H1 (cell line): ENCODE data around the gene MMP17. TPM values are rescaled to one million over a fixed set of nuclear protein-coding genes. Genes with fewer than 3 reads are reported as not detected.
A peak's percentile ranks its signal among the peaks of the same experiment; 100 is the strongest.

Experiments
- CTCF ChIA-PET: fragments of 300-600 bp; sonication (Branson Sonifier 250); formaldehyde crosslinking; loops from one replicate; lab custom pipeline; 2021; ENCODE audit not compliant: partially characterized antibody; lab: Charles Lee
- POLR2A ChIA-PET: fragments of 300-600 bp; sonication (Branson Sonifier 250); formaldehyde crosslinking; loops from one replicate; lab custom pipeline; 2021; ENCODE audit warnings: inconsistent platforms; ENCODE audit not compliant: partially characterized antibody; lab: Charles Lee
- DNase-seq, 2 experiments: peaks; one replicate each; pipeline versions ENCODE4 v3.0.0 to v3.0.0-alpha.2; 2010 to 2022; ENCODE audit warnings: low spot score in 2 of 2, low read depth in 1 of 2, mixed read lengths in 1 of 2
- FAIRE-seq: peaks from 2 replicates; lab custom pipeline; 2011; peaks lifted over from hg19 to GRCh38; lab: Jason Lieb, UNC
- H2AFZ ChIP-seq: 2 replicates; pipeline ENCODE4 v1.8.1; 2012; ENCODE audit warnings: low read length, inconsistent platforms
- H2AK5ac ChIP-seq: 2 replicates; pipeline ENCODE4 v1.6.1; 2013; ENCODE audit warnings: low read depth, low read length
- H2BK120ac ChIP-seq: replicated peaks from 2 replicates; pipeline ENCODE3; 2013; ENCODE audit warnings: low read depth, low read length, inconsistent platforms
- H2BK12ac ChIP-seq: 2 replicates; pipeline ENCODE4 v1.6.1; 2013; ENCODE audit warnings: low read depth, low read length
- H2BK15ac ChIP-seq: 2 replicates; pipeline ENCODE4 v1.6.1; 2013; ENCODE audit warnings: low read length
- H2BK20ac ChIP-seq: 2 replicates; pipeline ENCODE4 v1.6.1; 2013; ENCODE audit warnings: low read length
- H2BK5ac ChIP-seq: 2 replicates; pipeline ENCODE4 v1.6.1; 2013; ENCODE audit warnings: low read depth, low read length
- H3K14ac ChIP-seq: 2 replicates; pipeline ENCODE4 v1.6.1; 2013; ENCODE audit warnings: inconsistent platforms; ENCODE audit not compliant: insufficient read length
- H3K18ac ChIP-seq: 2 replicates; pipeline ENCODE4 v1.6.1; 2013; ENCODE audit warnings: low read length; ENCODE audit errors: extremely low read depth
- H3K23ac ChIP-seq: 2 replicates; pipeline ENCODE4 v1.6.1; 2013; ENCODE audit warnings: inconsistent platforms; ENCODE audit not compliant: insufficient read length
- H3K23me2 ChIP-seq: 2 replicates; pipeline ENCODE4 v1.6.1; 2013; ENCODE audit warnings: low read depth, low read length
- H3K27ac ChIP-seq: 2 replicates; pipeline ENCODE4 v1.6.1; 2011; ENCODE audit warnings: low read depth, low read length, inconsistent platforms
- H3K27me3 ChIP-seq, 4 experiments: replicated peaks in 1 of 4; 1 replicate in 1 of 4; 2 replicates in 3 of 4; pipeline versions ENCODE4 v1.6.1 to v1.8.1; 2011 to 2013; ENCODE audit warnings: low read length in 3 of 4, mild to moderate bottlenecking in 3 of 4, inconsistent platforms in 2 of 4, mixed read lengths in 2 of 4, moderate library complexity in 1 of 4; ENCODE audit not compliant: control insufficient read depth in 3 of 4, insufficient read depth in 3 of 4; ENCODE audit errors: extremely low read depth in 1 of 4
- H3K36me3 ChIP-seq, 4 experiments: 2 replicates each; pipeline versions ENCODE4 v1.6.1 to v1.8.1; 2011 to 2013; ENCODE audit warnings: mild to moderate bottlenecking in 4 of 4, low read length in 3 of 4, moderate library complexity in 2 of 4, control low read depth in 1 of 4, inconsistent platforms in 1 of 4; ENCODE audit not compliant: insufficient read depth in 4 of 4, control insufficient read depth in 2 of 4
- H3K4ac ChIP-seq: replicated peaks from 2 replicates; pipeline ENCODE3; 2013; ENCODE audit warnings: low read length, low read depth, mixed read lengths, inconsistent platforms; ENCODE audit not compliant: insufficient read length
- H3K4me1 ChIP-seq, 4 experiments: replicated peaks in 1 of 4; 1 replicate in 1 of 4; 2 replicates in 3 of 4; pipeline versions ENCODE4 v1.6.1 to v1.8.1; 2011 to 2013; ENCODE audit warnings: low read length in 3 of 4, inconsistent platforms in 2 of 4, mixed read lengths in 1 of 4; ENCODE audit not compliant: insufficient read depth in 4 of 4, control insufficient read depth in 3 of 4
- H3K4me2 ChIP-seq, 2 experiments: 2 replicates each; pipeline versions ENCODE4 v1.6.1 to v1.8.1; 2011 to 2013; ENCODE audit warnings: low read depth in 2 of 2, low read length in 2 of 2, control low read depth in 1 of 2, inconsistent platforms in 1 of 2, mild to moderate bottlenecking in 1 of 2; ENCODE audit not compliant: insufficient read depth in 1 of 2
- H3K4me3 ChIP-seq, 4 experiments: fragments of 200-600, 300-600 bp in 1 of 4; sonication (generic), shearing (Covaris generic), sonication (Bioruptor Twin) in 1 of 4; 2 replicates each; pipeline versions ENCODE4 v1.5.1 to v1.8.1; 2011 to 2016; ENCODE audit warnings: low read length in 4 of 4, low read depth in 3 of 4, control low read depth in 2 of 4, inconsistent platforms in 2 of 4, mild to moderate bottlenecking in 2 of 4, mixed read lengths in 1 of 4, moderate library complexity in 1 of 4; ENCODE audit not compliant: insufficient read depth in 2 of 4; ENCODE audit errors: extremely low read depth in 1 of 4
- H3K56ac ChIP-seq: replicated peaks from 2 replicates; pipeline ENCODE3; 2013; ENCODE audit warnings: low read depth, mild to moderate bottlenecking, mixed read lengths, low read length, inconsistent platforms; ENCODE audit not compliant: insufficient read length
- H3K79me1 ChIP-seq: 2 replicates; pipeline ENCODE4 v1.6.1; 2013; ENCODE audit warnings: low read depth, low read length, control low read depth
- H3K79me2 ChIP-seq, 2 experiments: 2 replicates each; pipeline versions ENCODE4 v1.6.1 to v1.8.1; 2012 to 2013; ENCODE audit warnings: low read length in 2 of 2, mild to moderate bottlenecking in 2 of 2, inconsistent platforms in 1 of 2; ENCODE audit not compliant: insufficient read depth in 2 of 2, control insufficient read depth in 1 of 2
- H3K9ac ChIP-seq, 4 experiments: replicated peaks in 1 of 4; 1 replicate in 1 of 4; 2 replicates in 3 of 4; pipeline versions ENCODE4 v1.6.1 to v1.8.1; 2011 to 2013; ENCODE audit warnings: low read depth in 3 of 4, low read length in 3 of 4, control low read depth in 2 of 4, mild to moderate bottlenecking in 2 of 4, moderate library complexity in 2 of 4, inconsistent platforms in 1 of 4; ENCODE audit errors: extremely low read depth in 1 of 4
- H3K9me3 ChIP-seq, 2 experiments: 2 replicates each; pipeline versions ENCODE4 v1.6.1 to v1.8.1; 2012 to 2013; ENCODE audit warnings: mild to moderate bottlenecking in 2 of 2, moderate library complexity in 2 of 2, control low read depth in 1 of 2, inconsistent platforms in 1 of 2, low read depth in 1 of 2, low read length in 1 of 2, mixed read lengths in 1 of 2; ENCODE audit not compliant: insufficient read depth in 2 of 2
- H4K20me1 ChIP-seq, 2 experiments: replicated peaks in 1 of 2; 2 replicates each; pipeline versions ENCODE3 to v1.8.1; 2011 to 2013; ENCODE audit warnings: inconsistent platforms in 2 of 2, low read length in 2 of 2, mild to moderate bottlenecking in 1 of 2; ENCODE audit not compliant: insufficient read depth in 2 of 2, control insufficient read depth in 1 of 2
- H4K5ac ChIP-seq: 2 replicates; pipeline ENCODE4 v1.6.1; 2013; ENCODE audit warnings: low read length, low read depth, mixed read lengths, inconsistent platforms; ENCODE audit not compliant: insufficient read length
- H4K8ac ChIP-seq: 2 replicates; pipeline ENCODE4 v1.8.0; 2013; ENCODE audit warnings: mild to moderate bottlenecking, moderate library complexity, low read length, inconsistent platforms; ENCODE audit not compliant: insufficient read depth; ENCODE audit errors: extremely low read depth
- H4K91ac ChIP-seq: replicated peaks from 2 replicates; pipeline ENCODE3; 2013; ENCODE audit warnings: low read length, mixed read lengths, inconsistent platforms; ENCODE audit not compliant: insufficient read length
- CBX8 ChIP-seq: fragments of 300-800, 300-1000 bp; sonication (generic); IDR thresholded peaks from 2 replicates; pipeline ENCODE4 v1.7.1; 2016; ENCODE audit warnings: low read depth, low read length, borderline replicate concordance
- CEBPB ChIP-seq: IDR thresholded peaks from 2 replicates; pipeline ENCODE4 v1.6.1; 2012; ENCODE audit warnings: low read depth, low read length
- CREB1 ChIP-seq: IDR thresholded peaks from 2 replicates; pipeline ENCODE4 v1.6.1; 2012; ENCODE audit warnings: inconsistent platforms
- HDAC2 ChIP-seq, 2 experiments: fragments of 300-600 bp in 1 of 2; sonication (generic) in 1 of 2; IDR thresholded peaks; 2 replicates each; pipeline ENCODE4 v1.6.1; 2011 to 2012; ENCODE audit warnings: low read depth in 2 of 2, low read length in 2 of 2, mild to moderate bottlenecking in 2 of 2, moderate library complexity in 2 of 2, borderline replicate concordance in 1 of 2, inconsistent platforms in 1 of 2
- WGBS, 2 experiments: shearing (Covaris generic) in 1 of 2; methylation state at CpG; one replicate each; pipeline versions ENCODE4 v1.1.6 to v1.1.7; 2013 to 2015; ENCODE audit warnings: low lambda C conversion rate in 2 of 2, mixed read lengths in 2 of 2, inconsistent platforms in 1 of 2, low coverage in 1 of 2, missing lambda C conversion rate in 1 of 2; ENCODE audit not compliant: insufficient replicate concordance in 2 of 2, insufficient coverage in 1 of 2, insufficient read length in 1 of 2; ENCODE audit errors: extremely low coverage in 1 of 2, missing lambda C conversion rate in 1 of 2; 5-methylcytosine and 5-hydroxymethylcytosine counted together
- polyA plus RNA-seq, 7 experiments: library from polyadenylated mRNA; depleted of rRNA in 3 of 7; stranded (reverse) in 5 of 7; unstranded in 2 of 7; fragments of >200 nt in 5 of 7; fragments of 200-250 nt in 2 of 7; gene quantifications; 1 replicate in 5 of 7; 2 replicates in 1 of 7; 4 replicates in 1 of 7; pipeline versions ENCODE4 v1.2.1 to v1.2.3, GENCODE V29; 2011 to 2013; ENCODE audit warnings: missing spikeins in 2 of 7, mixed read lengths in 2 of 7
- total RNA-seq: library from RNA; stranded (reverse); fragmentation: NEBNext Ultra II Directional; extraction: Animal tissue kit (Norgen Biotek cat#: 25700); gene quantifications from 2 replicates; pipeline ENCODE4 v1.2.1, GENCODE V29; 2021
- TF ChIP-seq, protein P1 (sequence below): IDR thresholded peaks from 2 replicates; pipeline ENCODE4 v1.6.1; 2011; ENCODE audit warnings: low read depth, mild to moderate bottlenecking, low read length; ENCODE audit not compliant: insufficient read depth
- TF ChIP-seq, protein P2 (sequence below), 3 experiments: IDR thresholded peaks; 1 replicate in 2 of 3; 2 replicates in 1 of 3; pipeline versions ENCODE4 v1.5.1 to v1.6.1; 2011; ENCODE audit warnings: low read length in 3 of 3, mild to moderate bottlenecking in 3 of 3, inconsistent platforms in 2 of 3, low read depth in 1 of 3, moderate library complexity in 1 of 3; ENCODE audit not compliant: insufficient read depth in 1 of 3; ENCODE audit errors: control extremely low read depth in 1 of 3

The MMP17 gene
- total and polyA plus RNA-seq, 2 of the 8 experiments (the other 6 are each of a cell fraction or from before 2014, with no cell fraction given) = 41.3 to 53.8 TPM

DNA sequence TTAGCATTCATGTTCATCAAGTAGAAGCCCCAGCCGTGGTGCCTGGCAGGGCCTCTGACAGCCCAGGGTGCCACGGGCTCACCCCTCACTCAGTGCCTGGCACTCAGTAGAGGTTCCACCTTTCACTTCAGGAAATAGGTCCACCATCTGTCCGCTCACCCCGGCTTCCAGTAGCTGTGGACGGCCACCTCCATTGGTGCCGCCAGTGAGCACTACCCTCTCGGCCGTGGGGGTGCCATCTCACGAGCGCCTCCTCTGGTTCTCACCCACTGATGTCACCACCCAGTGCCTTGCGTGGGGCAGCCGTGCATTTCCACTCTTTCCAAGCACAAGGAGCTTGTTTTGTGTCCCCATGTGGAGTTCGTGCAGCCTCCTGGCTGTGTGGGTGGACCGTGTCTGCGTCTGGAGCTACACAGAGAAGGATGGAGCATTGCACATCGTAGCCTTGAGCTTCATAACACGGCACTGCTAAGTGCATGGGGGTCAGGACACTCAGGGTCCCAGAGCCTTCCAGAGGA, 41.0 kb upstream of the MMP17 start:
- Histone ChIP-seq H3K14ac (no peak overlapping the region), H3K9ac (no peak overlapping the region), H3K79me2 (no peaks in the 10 kb centered on the region), H2AK5ac (no peak overlapping the region), H3K4me1 (peaks cover 8 to 20% (median 12%) of the 10 kb centered on the region in 4 experiments), H3K4me3 (no peak overlapping the region), H3K79me1 (no peaks in the 10 kb centered on the region), H2BK12ac (no peak overlapping the region), H4K8ac (no peak overlapping the region), H3K56ac (no peak overlapping the region), H3K4ac (no peak overlapping the region), H2BK120ac (no peak overlapping the region), H3K27me3 (no peaks in the 10 kb centered on the region), H3K18ac (no peak overlapping the region), H3K27ac (no peak overlapping the region), H4K91ac (no peak overlapping the region), H2BK20ac (no peak overlapping the region), H2AFZ (no peak overlapping the region), H2BK5ac (peak overlapping the region; percentile 69; the same call in 1 of the 2 replicates), H3K23ac (no peak overlapping the region), H3K36me3 (peaks cover 2 to 25% (median 16%) of the 10 kb centered on the region in 4 experiments; a peak in 7 of 8 replicates), H3K23me2 (no peaks in the 10 kb centered on the region), H4K20me1 (peaks cover 0 to 3% of the 10 kb centered on the region in 2 experiments), H3K4me2 (no peak overlapping the region), H2BK15ac (no peak overlapping the region), H4K5ac (no peak overlapping the region), H3K9me3 (no peaks in the 10 kb centered on the region)
- no peak for TF ChIP-seq HDAC2 (IDR thresholded peaks at IDR 0.05; ENCODE audit: borderline replicate concordance in 1 of 2, low read depth in 2 of 2, low read length in 2 of 2)
- no peak for TF ChIP-seq CBX8
- TF ChIP-seq, protein P1, sequence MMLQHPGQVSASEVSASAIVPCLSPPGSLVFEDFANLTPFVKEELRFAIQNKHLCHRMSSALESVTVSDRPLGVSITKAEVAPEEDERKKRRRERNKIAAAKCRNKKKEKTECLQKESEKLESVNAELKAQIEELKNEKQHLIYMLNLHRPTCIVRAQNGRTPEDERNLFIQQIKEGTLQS = no peak
- TF ChIP-seq CREB1 = no peak
- TF ChIP-seq, protein P2, sequence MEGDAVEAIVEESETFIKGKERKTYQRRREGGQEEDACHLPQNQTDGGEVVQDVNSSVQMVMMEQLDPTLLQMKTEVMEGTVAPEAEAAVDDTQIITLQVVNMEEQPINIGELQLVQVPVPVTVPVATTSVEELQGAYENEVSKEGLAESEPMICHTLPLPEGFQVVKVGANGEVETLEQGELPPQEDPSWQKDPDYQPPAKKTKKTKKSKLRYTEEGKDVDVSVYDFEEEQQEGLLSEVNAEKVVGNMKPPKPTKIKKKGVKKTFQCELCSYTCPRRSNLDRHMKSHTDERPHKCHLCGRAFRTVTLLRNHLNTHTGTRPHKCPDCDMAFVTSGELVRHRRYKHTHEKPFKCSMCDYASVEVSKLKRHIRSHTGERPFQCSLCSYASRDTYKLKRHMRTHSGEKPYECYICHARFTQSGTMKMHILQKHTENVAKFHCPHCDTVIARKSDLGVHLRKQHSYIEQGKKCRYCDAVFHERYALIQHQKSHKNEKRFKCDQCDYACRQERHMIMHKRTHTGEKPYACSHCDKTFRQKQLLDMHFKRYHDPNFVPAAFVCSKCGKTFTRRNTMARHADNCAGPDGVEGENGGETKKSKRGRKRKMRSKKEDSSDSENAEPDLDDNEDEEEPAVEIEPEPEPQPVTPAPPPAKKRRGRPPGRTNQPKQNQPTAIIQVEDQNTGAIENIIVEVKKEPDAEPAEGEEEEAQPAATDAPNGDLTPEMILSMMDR (IDR thresholded peaks at IDR 0.05; ENCODE audit: control extremely low read depth in 1 of 3, insufficient read depth in 1 of 3, low read depth in 1 of 3, low read length in 3 of 3) = peak in 1 of 3 experiments; percentile 28; a peak in 1 of 4 replicates
- no peak for TF ChIP-seq CEBPB
- WGBS, 2 experiments = 93% methylated on average over 16 of the region's 17 CpGs; no CpG with 5 or more reads in 1 of the 2 experiments
- DNase-seq (no peak), FAIRE-seq (no peak)
- CTCF ChIA-PET = interaction anchor here (1.0 to 4.0 kb wide), 6 partner anchors 9 to 61 kb away, joined by 3 to 24 read pairs (median 4); no protein-coding TSS in a partner anchor
- POLR2A ChIA-PET = interaction anchor here (0.8 to 3.4 kb wide), 2 partner anchors 8 to 64 kb away, joined by 3 to 13 read pairs; no protein-coding TSS in a partner anchor
